Smooth muscle cell (in vitro differentiated cells): ENCODE data around the gene ERBIN. TPM values are rescaled to one million over a fixed set of nuclear protein-coding genes. Genes with fewer than 3 reads are reported as not detected.
"Not testable (repeated sequence)": the region's sequence is repeated elsewhere in the genome, so short reads cannot be mapped to it uniquely, and the experiment has no call there.

Experiments
- DNase-seq: peaks from one replicate; lab custom pipeline; 2025; ENCODE audit not compliant: unreplicated experiment; lab: John Stamatoyannopoulos, UW
- H2AFZ ChIP-seq: fragments of 200-600 bp; sonication (generic); 2 replicates; pipeline ENCODE4 v1.6.0; 2016; ENCODE audit warnings: antibody characterized with exemption, low read depth, mild to moderate bottlenecking
- H3F3A ChIP-seq: fragments of 200-600 bp; sonication (generic); 2 replicates; pipeline ENCODE4 v1.6.0; 2017; ENCODE audit warnings: antibody characterized with exemption, low read depth
- H3K27ac ChIP-seq: fragments of 200-600 bp; sonication (generic); 2 replicates; pipeline ENCODE4 v1.5.1; 2016; ENCODE audit warnings: low read depth, mild to moderate bottlenecking
- H3K27me3 ChIP-seq: fragments of 200-600 bp; sonication (generic); 2 replicates; pipeline ENCODE4 v1.6.1; 2016; ENCODE audit warnings: low read depth, mild to moderate bottlenecking
- H3K36me3 ChIP-seq: fragments of 200-600 bp; sonication (generic); 2 replicates; pipeline ENCODE4 v1.5.1; 2016; ENCODE audit warnings: low read depth
- H3K4me1 ChIP-seq: fragments of 200-600 bp; sonication (generic); 2 replicates; pipeline ENCODE4 v1.5.1; 2016; ENCODE audit warnings: low read depth
- H3K4me2 ChIP-seq: fragments of 200-600 bp; sonication (generic); 2 replicates; pipeline ENCODE4 v1.6.0; 2016; ENCODE audit warnings: mild to moderate bottlenecking
- H3K4me3 ChIP-seq: fragments of 200-600 bp; sonication (generic); 2 replicates; pipeline ENCODE4 v1.5.1; 2016; ENCODE audit warnings: mild to moderate bottlenecking
- H3K79me2 ChIP-seq: fragments of 200-600 bp; sonication (generic); 2 replicates; pipeline ENCODE4 v1.6.0; 2016; ENCODE audit warnings: low read depth, mild to moderate bottlenecking
- H3K9ac ChIP-seq: fragments of 200-600 bp; sonication (generic); 2 replicates; pipeline ENCODE4 v1.6.0; 2016; ENCODE audit warnings: low read depth
- H3K9me3 ChIP-seq: fragments of 200-600 bp; sonication (generic); replicated peaks from 2 replicates; pipeline ENCODE4 v1.5.1; 2016; ENCODE audit warnings: low read depth
- H4K20me1 ChIP-seq: fragments of 200-600 bp; sonication (generic); 2 replicates; pipeline ENCODE4 v1.6.0; 2016; ENCODE audit warnings: low read depth
- CTCF ChIP-seq: fragments of 200-600 bp; sonication (generic); IDR thresholded peaks from 2 replicates; pipeline ENCODE4 v1.5.1; 2017; ENCODE audit warnings: borderline replicate concordance, mild to moderate bottlenecking, antibody characterized with exemption; ENCODE audit not compliant: insufficient read depth, poor library complexity, severe bottlenecking
- WGBS: methylation state at CpG from one replicate; pipeline ENCODE4 v1.1.7; 2016; ENCODE audit warnings: low lambda C conversion rate; 5-methylcytosine and 5-hydroxymethylcytosine counted together
- polyA plus RNA-seq: library from polyadenylated mRNA; unstranded; fragments of >200 nt; fragmentation: Nextera tagmentation; extraction: Ambion mirVana; gene quantifications from 2 replicates; pipeline ENCODE4 v1.2.1, GENCODE V29; 2016
- total RNA-seq: library from RNA; depleted of rRNA; stranded (reverse); fragments of >200 nt; gene quantifications from 2 replicates; pipeline ENCODE4 v1.2.3, GENCODE V29; 2014

Gene ERBIN
- total and polyA plus RNA-seq, 2 experiments from 2014 or later, result 16.8 to 75.8 TPM

GRCh38 chr5:66039701-66040100, 113.3 kb downstream of the ERBIN start:
- TF ChIP-seq CTCF, result no peak
- H3K9me3 ChIP-seq, result no peaks in the 10 kb centered on the region
- peaks cover 16% of the 10 kb centered on the region for H4K20me1 ChIP-seq
- peaks cover 56% of the 10 kb centered on the region for H3K36me3 ChIP-seq
- H3K9ac ChIP-seq, result no peak overlapping the region
- H3F3A ChIP-seq, result no peaks in the 10 kb centered on the region
- no peak overlapping the region for H3K27ac ChIP-seq
- 100% methylated on average over 1 of the region's 1 CpG for WGBS
- no peak overlapping the region for H3K4me2 ChIP-seq
- H3K4me1 ChIP-seq, result no peaks in the 10 kb centered on the region
- H3K4me3 ChIP-seq, result no peak overlapping the region
- no peak overlapping the region for H2AFZ ChIP-seq
- H3K27me3 ChIP-seq, result no peaks in the 10 kb centered on the region
- DNase-seq, result no peak
- peaks cover 12% of the 10 kb centered on the region for H3K79me2 ChIP-seq

GRCh38 chr5:66041627-66042026, 115.3 kb downstream of the ERBIN start:
- no peak overlapping the region for H2AFZ ChIP-seq
- no peak overlapping the region for H3K9ac ChIP-seq
- DNase-seq, result no peak
- peaks cover 11% of the 10 kb centered on the region for H3K79me2 ChIP-seq
- H3K27ac ChIP-seq, result no peak overlapping the region
- no peak for TF ChIP-seq CTCF
- no peaks in the 10 kb centered on the region for H3K27me3 ChIP-seq
- 95% methylated on average over 1 of the region's 1 CpG for WGBS
- H4K20me1 ChIP-seq, result peaks cover 4% of the 10 kb centered on the region
- H3K4me2 ChIP-seq, result no peak overlapping the region
- H3K9me3 ChIP-seq, result no peaks in the 10 kb centered on the region
- H3K4me3 ChIP-seq, result no peak overlapping the region
- peaks cover 56% of the 10 kb centered on the region for H3K36me3 ChIP-seq
- H3K4me1 ChIP-seq, result no peaks in the 10 kb centered on the region
- no peaks in the 10 kb centered on the region for H3F3A ChIP-seq

GRCh38 chr5:66057239-66057638, 130.9 kb downstream of the ERBIN start:
- no peak overlapping the region for H3K9ac ChIP-seq
- no peaks in the 10 kb centered on the region for H3K4me1 ChIP-seq
- H3K36me3 ChIP-seq, result peaks cover 9% of the 10 kb centered on the region
- no peak for TF ChIP-seq CTCF
- H3K4me3 ChIP-seq, result no peak overlapping the region
- no peak overlapping the region for H3K27ac ChIP-seq
- DNase-seq, result no peak
- H3K9me3 ChIP-seq, result no peaks in the 10 kb centered on the region
- 100% methylated on average over 1 of the region's 1 CpG for WGBS
- no peak overlapping the region for H3K4me2 ChIP-seq
- no peaks in the 10 kb centered on the region for H4K20me1 ChIP-seq
- H2AFZ ChIP-seq, result no peak overlapping the region
- H3K79me2 ChIP-seq, result peaks cover 56% of the 10 kb centered on the region
- H3K27me3 ChIP-seq, result no peaks in the 10 kb centered on the region
- no peaks in the 10 kb centered on the region for H3F3A ChIP-seq

- H3K27ac ChIP-seq, H3F3A ChIP-seq, H3K9me3 ChIP-seq, H3K4me1 ChIP-seq, H3K9ac ChIP-seq, H3K36me3 ChIP-seq, H3K4me3 ChIP-seq, DNase-seq, H2AFZ ChIP-seq, H3K4me2 ChIP-seq, H3K27me3 ChIP-seq: not testable (repeated sequence)
- Histone ChIP-seq H3K79me2 (peaks cover 63% of the 10 kb centered on the region), H4K20me1 (peaks cover 17% of the 10 kb centered on the region)
- 91% methylated on average over 3 of the region's 3 CpGs for WGBS
Measured at GRCh38 chr5:66061320-66061719, 134.9 kb downstream of the ERBIN start.

GRCh38 chr5:66063061-66063460, 136.7 kb downstream of the ERBIN start:
- H2AFZ ChIP-seq, H3K27me3 ChIP-seq, H3K4me2 ChIP-seq, H3K9ac ChIP-seq, H3K4me1 ChIP-seq, H3K9me3 ChIP-seq, H3K27ac ChIP-seq, H3K4me3 ChIP-seq, H3F3A ChIP-seq, DNase-seq, H3K36me3 ChIP-seq: not testable (repeated sequence)
- peaks cover 54% of the 10 kb centered on the region for H3K79me2 ChIP-seq
- peaks cover 26% of the 10 kb centered on the region for H4K20me1 ChIP-seq
- 100% methylated on average over 13 of the region's 13 CpGs for WGBS
